Neural progenitor cell (in vitro differentiated cells): ENCODE results near the gene LSP1.

Source experiments
- EZH2 ChIP-seq: fragments of 200-600 bp; sonication (generic); IDR thresholded peaks from 2 replicates; pipeline ENCODE4 v1.6.1; 2017; ENCODE audit warnings: antibody characterized with exemption, mild to moderate bottlenecking, moderate library complexity
- TF ChIP-seq, protein P1 (sequence below): fragments of 200-600 bp; sonication (generic); IDR thresholded peaks from 2 replicates; pipeline ENCODE4 v1.5.1; 2017; ENCODE audit warnings: antibody characterized with exemption, mild to moderate bottlenecking

DNA sequence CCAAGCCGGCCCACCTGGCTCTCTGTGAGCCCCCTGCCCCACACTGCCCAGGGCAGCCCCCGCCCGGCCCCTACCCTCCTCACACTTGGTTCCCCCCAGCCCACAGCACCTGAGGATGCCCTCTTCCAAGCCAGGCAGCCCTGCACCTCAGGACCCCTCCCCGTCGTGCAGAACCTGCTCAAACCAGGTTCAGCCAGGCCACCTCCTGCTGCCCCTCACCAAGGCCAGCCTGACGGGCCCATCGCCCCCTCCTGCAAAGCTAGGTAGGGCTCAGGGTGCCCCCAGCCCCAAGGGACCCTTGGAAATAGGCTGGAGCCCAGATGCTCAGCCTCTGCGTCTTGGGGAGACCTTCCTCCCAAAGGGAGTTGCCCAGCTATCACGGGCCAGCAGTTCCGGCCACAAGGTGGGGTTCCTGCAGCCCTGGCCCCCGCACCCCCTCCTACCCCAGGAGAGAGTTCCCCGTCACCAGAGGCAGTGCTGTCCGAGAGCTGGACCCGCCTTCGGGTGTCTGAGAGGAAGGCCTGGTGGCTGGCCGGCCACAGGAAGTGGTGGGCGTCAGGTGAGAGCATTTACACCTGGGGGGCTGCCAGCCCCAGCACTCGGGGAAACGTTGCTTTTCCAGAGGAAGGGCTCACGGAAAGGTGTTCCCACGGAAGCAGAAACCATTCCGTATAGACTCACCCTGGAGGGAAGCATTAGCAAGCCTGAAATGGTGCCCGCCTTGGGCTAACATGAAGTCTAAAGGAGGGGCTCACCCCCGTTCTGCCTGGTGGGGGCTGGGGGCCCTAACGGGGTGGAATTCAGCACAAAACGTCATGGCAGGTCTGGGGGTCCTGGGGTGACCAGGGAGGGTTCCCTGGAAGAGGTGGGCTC, 21.3 kb upstream of the LSP1 start:
- no peak for TF ChIP-seq EZH2
- TF ChIP-seq, protein P1, sequence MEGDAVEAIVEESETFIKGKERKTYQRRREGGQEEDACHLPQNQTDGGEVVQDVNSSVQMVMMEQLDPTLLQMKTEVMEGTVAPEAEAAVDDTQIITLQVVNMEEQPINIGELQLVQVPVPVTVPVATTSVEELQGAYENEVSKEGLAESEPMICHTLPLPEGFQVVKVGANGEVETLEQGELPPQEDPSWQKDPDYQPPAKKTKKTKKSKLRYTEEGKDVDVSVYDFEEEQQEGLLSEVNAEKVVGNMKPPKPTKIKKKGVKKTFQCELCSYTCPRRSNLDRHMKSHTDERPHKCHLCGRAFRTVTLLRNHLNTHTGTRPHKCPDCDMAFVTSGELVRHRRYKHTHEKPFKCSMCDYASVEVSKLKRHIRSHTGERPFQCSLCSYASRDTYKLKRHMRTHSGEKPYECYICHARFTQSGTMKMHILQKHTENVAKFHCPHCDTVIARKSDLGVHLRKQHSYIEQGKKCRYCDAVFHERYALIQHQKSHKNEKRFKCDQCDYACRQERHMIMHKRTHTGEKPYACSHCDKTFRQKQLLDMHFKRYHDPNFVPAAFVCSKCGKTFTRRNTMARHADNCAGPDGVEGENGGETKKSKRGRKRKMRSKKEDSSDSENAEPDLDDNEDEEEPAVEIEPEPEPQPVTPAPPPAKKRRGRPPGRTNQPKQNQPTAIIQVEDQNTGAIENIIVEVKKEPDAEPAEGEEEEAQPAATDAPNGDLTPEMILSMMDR = no peak
